ENCODE measurements around the gene HECTD4.
"Not testable (repeated sequence)": the region's sequence is repeated elsewhere in the genome, so short reads cannot be mapped to it uniquely, and the experiment has no call there.

HECTD4 gene, protein sequence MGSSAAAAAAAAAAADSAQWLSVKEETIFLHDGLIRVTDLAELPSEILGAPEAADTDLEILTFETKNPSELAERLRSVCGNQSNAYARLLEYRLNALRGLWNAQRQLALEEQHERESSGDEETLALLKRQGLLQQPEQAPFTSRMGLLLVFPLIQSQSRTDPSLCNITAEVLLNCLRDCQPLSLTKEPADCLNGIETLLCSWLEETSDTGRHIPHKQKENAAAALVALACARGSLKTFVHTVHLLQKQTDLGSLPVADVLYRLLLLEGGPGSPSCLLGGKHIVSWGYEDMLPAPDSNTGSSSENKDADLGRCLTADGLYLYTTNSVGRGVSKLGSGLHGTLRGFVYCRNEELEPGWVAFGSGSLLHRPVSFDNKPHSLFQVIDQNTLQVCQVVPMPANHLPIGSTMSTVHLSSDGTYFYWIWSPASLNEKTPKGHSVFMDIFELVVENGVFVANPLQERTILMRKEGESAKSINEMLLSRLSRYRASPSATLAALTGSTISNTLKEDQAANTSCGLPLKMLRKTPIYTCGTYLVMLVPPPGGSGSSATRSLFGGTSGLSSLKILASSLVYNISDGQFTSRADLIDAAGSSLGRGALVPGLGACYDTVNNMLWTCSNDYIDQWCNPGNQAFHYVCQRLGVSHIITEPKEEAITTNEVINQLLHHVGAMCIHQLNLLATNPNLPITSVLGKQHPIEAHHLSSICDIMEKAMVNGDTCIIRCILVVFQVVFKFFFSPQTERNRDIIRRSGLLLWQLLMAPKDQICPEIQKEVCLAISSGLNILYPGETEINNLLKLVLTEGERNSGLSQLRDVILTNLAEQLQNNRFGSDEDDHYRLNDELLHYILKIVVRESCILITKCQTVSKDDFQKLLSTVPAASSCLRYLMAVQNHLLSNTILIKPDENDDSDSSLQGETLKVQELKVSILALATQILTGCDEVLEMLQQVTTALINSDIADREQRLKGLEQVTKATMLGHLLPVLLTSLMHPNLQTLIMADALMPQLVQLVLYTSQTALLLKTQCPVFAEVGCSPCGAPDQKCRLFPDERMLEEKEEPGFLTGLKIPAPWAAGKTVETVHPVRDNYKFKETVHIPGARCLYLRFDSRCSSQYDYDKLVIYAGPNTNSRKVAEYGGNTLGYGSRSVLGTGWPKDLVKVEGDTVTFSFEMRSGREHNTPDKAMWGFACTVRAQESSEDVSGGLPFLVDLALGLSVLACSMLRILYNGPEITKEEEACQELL (N-terminal part only)

GRCh38 chr12:112381883-112382796 is at the start of gene HECTD4:
HECTD4 (minus strand) TSS chr12:112382431; CDS start chr12:112382128, 303 bp downstream.
- peak; percentile 97 to 98 for DNase-seq

GRCh38 chr12:112431965-112432364 is 49.7 kb upstream of the HECTD4 start:
- no peak for DNase-seq

DNA sequence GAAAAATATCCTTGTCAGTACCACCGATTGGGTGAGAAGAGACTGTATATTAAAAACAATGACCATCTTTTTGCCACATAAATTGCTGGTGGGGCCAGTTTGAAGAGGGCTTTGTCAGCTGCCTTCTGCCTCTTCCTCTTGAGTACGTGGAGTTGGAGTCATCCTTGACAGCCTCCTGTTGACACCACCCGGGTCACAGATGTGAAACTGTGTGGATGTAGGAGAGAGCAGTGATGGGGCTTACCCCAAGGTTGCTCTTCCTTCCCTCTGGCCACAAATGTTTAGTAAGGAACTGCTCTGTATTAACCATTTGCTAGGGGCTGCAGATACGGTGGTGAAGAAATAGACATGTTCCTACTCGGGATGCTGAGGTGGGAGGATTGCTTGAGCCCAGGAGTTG is 48.7 kb upstream of the HECTD4 start:
- peak in 1 of 2 donors; percentile 20 for DNase-seq

GRCh38 chr12:112427760-112428159 is 45.5 kb upstream of the HECTD4 start:
- DNase-seq: no peak

DNA sequence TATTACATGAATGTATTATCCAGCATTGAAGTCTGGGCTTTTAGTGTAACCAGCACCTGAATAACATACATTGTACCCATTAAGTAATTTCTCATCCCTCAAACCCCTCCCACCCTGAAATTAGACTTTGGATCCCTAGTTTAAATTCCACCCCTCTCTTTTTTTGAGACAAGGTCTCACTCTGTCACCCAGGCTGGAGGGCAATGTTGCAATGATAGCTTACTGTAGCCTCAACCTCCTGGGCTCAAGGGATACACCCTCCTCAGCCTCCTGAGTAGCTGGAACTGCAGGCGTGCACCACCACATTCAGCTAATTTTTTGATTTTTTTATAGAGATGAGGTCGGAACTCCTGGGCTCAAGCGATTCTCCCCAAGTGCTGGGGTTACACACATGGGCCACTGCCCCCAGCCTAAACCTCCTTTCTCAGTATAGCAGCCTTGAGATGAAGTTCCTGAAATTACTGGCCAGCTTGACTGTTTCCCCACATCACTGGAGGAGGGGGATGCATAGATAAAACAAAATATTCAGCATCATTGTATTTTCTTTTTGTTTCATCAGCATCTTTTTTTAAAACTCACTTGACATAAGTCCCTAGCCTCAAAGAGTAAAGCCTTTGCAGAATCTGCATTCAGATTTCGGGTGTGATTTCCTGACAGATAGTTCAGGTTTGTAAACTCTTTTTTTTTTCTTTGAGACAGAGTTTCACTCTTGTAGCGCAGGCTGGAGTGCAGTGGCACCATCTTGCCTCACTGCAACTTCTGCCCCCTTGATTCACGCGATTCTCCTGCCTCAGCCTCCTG is 43.6 kb upstream of the HECTD4 start:
- DNase-seq: no peak

DNA sequence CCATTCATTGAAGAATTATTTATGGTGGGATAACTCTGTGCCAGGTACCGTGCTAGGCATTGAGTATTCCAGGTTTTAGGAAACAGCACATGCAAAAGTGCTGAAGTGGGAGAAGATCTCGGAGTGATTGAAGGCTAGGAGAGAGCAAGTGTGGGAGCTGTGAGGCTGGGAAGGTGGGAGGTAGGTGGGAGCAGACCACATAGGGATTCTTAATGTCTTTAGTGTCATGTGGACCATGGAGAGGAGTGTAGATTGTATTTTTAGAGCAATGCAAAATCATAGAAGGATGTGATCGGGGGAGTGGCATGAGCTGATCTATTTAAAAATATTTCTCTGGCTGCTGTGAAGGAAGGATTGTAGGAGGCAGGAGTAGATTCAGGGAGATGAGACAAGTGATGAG is 41.9 kb upstream of the HECTD4 start:
- DNase-seq: no peak

- DNase-seq: no peak
These were observed 40.3 kb upstream of the HECTD4 start for GRCh38 chr12:112422531-112422930.

- DNase-seq: no peak
These were observed 39.1 kb upstream of the HECTD4 start for GRCh38 chr12:112421363-112421762.

- no peak for DNase-seq
These were observed 38.5 kb upstream of the HECTD4 start for GRCh38 chr12:112420740-112421139.

GRCh38 chr12:112419297-112420133 is 37.3 kb upstream of the HECTD4 start:
- DNase-seq: no peak

DNA sequence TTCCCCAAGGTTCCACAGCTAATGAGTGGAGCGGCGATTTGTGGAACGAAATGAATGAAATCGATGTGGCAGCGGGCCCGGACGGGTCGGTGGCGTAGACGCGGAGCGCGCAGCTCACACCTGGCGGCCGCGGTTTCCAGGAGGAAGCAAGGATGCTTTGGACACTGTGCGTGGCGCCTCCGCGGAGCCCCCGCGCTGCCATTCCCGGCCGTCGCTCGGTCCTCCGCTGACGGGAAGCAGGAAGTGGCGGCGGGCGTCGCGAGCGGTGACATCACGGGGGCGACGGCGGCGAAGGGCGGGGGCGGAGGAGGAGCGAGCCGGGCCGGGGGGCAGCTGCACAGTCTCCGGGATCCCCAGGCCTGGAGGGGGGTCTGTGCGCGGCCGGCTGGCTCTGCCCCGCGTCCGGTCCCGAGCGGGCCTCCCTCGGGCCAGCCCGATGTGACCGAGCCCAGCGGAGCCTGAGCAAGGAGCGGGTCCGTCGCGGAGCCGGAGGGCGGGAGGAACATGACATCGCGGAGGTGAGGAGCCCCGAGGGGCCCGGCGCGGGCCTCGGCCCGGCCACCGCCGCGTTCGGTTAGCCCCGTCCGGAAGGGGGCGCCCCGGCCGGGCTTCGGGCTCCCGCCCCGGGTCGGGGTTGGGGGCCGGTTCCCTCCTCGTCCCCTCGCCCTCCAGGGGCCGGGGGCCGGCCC is 36.5 kb upstream of the HECTD4 start, which contains the start of gene PTPN11:
Gene PTPN11, plus strand, starts transcription at position 340 of the 689 bp plus-strand sequence. Its CDS starts 165 bp downstream, at position 505.
- DNase-seq: peak; percentile 91 to 93

- no peak for DNase-seq
These were observed 36.0 kb upstream of the HECTD4 start for GRCh38 chr12:112418273-112418607.

DNA sequence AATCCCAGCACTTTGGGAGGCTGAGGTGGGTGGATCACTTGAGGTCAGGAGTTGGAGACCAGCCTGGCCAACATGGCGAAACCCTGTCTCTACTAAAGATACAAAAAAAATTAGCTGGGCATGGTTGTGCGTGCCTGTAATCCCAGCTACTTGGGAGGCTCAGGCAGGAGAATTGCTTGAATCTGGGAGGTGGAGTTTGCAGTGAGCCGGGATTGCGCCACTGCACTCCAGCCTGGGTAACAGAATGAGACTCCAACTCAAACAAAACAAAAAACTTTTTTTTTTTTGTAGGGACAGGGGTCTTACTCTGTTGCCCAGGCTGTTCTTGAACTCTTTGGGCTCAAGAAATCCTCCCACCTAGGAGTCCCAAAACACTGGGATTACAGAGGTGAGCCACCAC is 33.2 kb upstream of the HECTD4 start:
- DNase-seq: not testable (repeated sequence)

DNA sequence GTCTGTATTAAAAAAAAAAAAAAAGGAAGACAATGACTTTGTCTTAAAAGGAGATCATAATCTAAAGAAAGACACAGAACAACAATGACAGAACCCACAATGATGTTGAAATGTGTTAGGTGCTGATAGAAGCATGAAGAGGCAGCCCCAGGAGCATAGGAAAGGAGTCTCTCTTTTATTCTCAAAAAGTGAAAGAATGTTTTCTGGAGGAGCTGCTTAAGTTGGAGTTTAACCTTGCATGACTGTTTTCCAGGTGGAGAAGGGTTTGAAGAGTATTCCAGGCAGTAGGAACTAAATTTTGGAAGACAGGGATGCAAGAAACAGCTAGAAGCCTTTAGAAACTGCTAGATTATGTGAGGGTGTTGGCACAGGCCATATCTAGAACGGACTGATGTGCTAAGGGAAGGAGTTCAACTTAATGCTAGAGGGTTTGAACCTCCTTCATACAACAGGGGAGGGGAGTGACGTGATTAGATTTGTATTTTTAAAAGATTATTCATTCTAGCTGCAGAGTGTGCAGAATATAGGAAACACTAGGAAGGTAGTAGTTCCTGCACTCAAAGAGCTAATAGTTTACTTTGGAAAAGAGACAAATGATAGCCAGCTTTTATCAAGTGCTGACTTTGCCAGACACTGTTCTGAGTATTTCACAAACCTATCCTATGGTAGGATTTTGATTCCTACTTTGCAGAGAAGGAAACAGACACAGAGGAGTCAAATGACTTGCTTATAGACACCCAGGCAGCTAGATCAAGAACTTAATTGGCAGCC is 31.8 kb upstream of the HECTD4 start:
- DNase-seq: no peak

DNA sequence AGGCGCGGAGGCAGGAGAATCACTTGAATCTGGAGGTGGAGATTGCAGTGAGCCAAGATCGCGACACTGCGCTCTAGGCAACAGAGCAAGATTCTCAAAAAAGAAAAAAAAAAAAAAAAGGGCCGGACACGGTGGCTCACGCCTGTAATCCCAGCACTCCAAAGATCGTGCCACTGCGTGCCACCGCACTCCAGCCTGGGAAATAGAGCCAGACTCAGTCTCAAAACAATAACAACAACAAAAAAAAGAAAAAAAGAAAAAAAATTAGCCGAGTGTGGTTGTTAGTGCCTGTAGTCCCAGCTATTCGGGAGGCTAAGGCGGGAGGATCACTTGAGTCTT is 27.6 kb upstream of the HECTD4 start:
- no peak for DNase-seq

DNA sequence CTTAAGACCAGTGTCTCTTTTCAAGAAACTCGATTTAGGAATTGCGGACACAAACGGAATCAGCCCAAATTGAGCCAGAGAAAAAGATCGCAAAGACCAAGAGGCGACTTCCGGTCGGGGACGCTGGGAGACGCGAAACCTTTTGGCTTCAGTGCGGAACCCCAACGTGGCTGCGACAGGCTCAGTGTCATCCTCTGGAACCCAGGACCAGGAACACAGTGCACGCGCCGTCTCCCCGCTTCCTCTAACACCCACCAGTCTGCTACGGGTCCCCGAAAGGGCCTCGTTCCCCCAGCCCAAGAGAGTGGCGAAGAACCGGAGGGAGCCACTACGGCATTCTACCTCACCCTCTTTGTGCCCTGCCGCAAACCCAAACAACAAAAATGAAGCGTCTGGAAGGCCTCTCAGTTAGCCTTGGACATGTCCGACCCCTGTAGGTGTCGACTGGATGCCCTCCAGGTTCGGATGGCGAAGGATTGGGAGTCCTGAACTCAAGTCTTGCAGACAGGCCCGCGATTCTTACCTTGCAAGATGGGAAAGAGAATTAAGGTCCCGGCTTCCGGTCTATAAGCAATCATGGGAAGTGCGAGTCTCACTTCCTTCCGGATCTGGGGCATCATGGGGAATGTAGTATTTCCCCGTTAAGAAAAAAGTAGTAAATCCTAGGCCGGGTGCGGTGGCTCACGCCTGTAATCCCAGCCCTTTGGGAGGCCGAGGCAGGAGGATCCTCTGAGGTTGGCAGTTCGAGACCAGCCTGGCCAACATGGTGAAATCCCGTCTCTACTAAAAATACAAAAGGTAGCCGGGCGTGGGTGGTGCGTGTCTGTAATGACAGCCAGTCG is 27.1 kb upstream of the HECTD4 start, which contains the start of gene RPL6:
Gene RPL6, minus strand, starts transcription at position 542 of the 842 bp plus-strand sequence. CDS start 949 bp downstream, outside the sequence.
- DNase-seq: peak; percentile 71 to 80

DNA sequence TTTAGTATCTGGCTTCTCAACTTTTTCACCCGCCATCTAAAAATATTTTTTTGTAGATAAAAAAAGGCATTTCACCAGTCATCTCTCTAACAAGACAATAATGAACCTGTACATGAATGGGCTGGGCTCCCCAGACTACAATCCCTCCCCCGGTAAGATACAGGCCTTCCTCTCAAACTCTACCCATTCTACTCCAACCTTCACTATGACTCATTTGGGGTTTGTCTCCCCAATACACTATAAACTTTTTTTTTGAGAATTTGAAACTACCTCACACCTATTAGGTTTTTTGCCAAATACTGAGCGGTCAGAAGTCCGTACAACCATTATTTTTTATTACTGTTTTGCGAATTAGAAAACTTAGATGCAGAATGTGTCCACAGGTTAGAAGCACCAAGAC is 26.4 kb upstream of the HECTD4 start:
- no peak for DNase-seq

- not testable (repeated sequence) for DNase-seq
These were observed 25.5 kb upstream of the HECTD4 start for GRCh38 chr12:112407683-112408082.
